Stimulated activated naive CD4-positive, alpha-beta T cell (primary cell): Measurements from ENCODE around the gene TMEM185A.
"Not testable (repeated sequence)": the region's sequence is repeated elsewhere in the genome, so short reads cannot be mapped to it uniquely, and the experiment has no call there.

ENCODE experiments used
- DNase-seq, 6 experiments: peaks; one replicate each; lab custom pipeline; 2025; lab: John Stamatoyannopoulos, UW

TMEM185A gene

DNA sequence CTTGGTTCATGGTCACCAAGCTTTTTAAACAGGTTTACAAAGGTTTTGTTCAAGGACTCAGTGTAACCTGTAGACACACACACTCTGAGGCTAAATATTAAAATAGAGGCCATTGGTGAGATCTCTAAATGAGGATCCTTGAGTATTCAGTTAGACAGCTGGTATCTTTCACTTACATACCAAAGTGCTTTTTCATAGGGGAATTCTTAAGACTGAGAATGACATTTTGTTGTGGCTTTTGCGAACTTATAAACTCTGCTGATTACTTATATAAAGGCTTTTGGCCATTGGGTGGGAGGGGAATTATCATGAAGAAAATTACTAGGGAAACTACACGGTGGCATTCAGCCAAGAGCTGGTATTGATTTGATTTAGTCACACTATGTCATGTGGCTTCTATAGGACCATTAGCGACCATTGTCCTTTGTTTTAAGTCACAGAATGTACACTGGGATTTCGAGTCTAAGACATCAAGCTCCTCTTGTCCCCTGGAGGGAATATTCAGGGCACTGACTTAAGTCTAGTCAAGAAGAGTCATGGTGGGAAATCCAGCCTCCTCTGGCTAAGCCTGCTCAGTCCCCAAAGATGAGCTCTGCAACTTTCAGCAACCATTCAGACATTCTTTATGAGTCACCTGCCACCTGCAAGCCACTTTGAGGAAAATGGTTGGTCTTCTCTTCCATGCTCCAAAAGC, 80.2 kb downstream of the TMEM185A start:
- not testable (repeated sequence) for DNase-seq

DNA sequence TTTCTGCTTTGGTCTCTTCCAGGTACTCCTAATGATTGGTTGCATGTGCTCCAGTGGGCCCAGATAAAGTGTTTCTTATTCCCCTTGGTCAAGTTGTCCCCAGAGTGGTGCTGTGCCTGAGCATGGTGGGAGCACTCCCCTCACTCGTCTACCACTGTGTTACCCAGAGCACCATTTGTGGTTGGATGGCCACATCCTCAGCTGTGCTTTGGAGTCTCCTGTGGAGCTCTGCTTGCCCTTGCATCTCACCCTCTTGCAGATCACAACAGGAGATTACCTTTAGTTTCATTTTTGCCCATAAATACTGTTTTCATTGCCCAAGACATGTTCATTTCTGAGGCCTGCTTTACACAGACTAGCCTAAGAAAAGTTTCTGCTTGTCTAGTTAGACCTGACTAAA, 81.1 kb downstream of the TMEM185A start:
- DNase-seq, result not testable (repeated sequence)

DNA sequence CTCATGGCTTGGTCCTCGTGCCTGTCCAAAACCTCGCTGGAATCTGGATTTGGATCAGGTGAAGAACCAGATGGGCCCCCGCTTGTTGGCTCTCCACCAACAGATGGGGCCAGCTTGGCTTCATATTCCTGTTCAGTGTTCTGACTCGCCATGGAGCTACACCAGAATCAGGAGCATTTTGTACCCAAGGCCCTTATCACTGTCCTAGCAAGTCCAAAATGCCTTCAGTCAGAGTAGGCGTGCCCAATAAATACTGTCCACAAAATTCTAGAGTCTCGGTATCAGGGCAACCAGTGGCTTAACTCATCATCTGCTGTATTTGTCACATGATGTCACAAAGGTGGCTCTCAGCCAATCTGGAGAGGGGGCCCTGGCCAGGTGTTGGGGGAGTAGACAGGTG, 81.9 kb downstream of the TMEM185A start, which contains the start of gene HSFX3:
Gene HSFX3 (minus strand): TSS at position 224 of the 400 bp plus-strand sequence. CDS start 72 bp downstream, at position 152.
- not testable (repeated sequence) for DNase-seq

DNA sequence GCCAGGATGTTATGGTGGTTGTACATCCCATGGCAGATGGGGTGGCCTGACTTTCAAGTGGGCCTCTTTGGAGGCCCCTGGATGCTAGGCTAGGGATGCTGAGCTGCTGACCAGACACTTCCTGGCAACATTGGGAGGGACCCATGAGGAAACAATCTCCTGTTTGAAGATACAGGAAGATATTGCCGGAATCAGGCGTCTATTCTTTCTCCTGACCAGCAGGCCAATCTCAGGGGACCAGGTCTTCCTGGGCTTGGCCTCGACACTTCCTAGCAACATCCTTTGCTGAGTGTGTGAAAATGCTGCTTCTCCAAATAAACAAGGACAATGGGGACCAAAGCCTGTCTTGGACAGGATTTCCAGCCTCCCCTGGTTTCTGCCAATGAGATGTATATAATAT, 83.8 kb downstream of the TMEM185A start:
- not testable (repeated sequence) for DNase-seq

DNA sequence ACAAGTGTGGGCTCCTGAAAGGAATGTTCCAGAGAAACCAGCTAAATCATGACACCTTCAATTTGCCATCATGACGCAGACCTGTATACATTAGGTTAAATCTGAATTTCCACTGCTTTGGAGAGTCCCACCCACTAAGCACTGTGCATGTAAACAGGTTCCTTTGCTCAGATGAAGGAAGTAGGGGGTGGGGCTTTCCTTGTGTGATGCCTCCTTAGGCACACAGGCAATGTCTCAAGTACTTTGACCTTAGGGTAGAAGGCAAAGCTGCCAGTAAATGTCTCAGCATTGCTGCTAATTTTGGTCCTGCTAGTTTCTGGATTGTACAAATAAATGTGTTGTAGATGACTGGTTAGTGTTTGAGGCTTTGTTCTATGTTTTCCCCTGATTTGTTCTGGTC, 84.6 kb downstream of the TMEM185A start:
- not testable (repeated sequence) for DNase-seq
